ENCODE measurements around the gene LRP1.
"Not testable (repeated sequence)": the region's sequence is repeated elsewhere in the genome, so short reads cannot be mapped to it uniquely, and the experiment has no call there.

LRP1 gene

DNA sequence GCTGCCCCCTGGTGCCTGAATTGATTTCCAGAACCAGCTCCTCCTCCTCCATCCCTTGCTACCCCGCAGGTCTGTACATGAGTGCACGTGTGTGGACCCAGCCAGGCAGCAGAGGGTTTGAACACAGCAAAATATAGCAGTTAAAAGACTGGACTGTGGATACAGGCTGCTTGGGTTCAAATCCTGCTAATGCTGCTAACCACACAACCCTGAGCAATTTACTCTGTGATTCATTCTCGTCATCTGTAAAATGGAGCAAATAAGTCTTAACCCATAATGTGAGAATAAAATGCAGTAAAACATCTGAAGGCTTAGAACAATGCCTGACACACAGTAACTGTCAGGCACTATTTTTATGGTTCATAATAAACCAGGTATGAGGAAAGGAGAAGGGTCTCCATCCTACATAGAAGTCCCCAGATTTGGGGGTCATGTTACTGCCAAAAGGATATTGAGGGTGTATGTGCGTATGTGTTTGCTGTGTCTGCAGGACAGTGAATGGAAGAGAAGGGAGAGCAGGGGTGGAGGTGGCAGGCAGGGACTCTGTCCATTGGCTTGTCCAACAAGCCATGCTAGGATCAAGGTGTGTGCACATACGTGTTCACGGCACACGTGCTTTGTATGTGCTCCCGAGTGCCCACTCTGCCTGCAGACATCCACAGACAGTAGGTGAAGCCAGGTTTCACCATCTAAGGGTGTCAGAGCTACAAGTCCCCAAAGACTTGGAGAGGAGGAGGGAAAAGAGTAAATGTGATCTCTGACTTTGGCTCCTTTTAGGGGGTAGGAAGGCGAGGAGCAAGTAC is 15.6 kb upstream of the LRP1 start:
- Histone ChIP-seq H3K4me3 (peak overlapping the region; percentile 78 to 99 (median 90); a peak in 19 of 20 replicates), H3K4me2 (peak overlapping the region; percentile 93 to 100 (median 96)), H3K27ac (peak overlapping the region; percentile 98 to 100 (median 98)), H4K20me1 (peaks cover 6 to 26% (median 25%) of the 10 kb centered on the region in 11 experiments; a peak in 21 of 22 replicates), H3K9me3 (replicated peaks in 1 of 11) (no peaks in the 10 kb centered on the region), H3K36me3 (peaks cover 6 to 18% (median 12%) of the 10 kb centered on the region in 11 experiments), H3K4me1 (peaks cover 32 to 57% (median 46%) of the 10 kb centered on the region in 10 experiments), H3K27me3 (no peaks in the 10 kb centered on the region), H3K9ac (peak overlapping the region; percentile 94 to 100 (median 97))
- TF ChIP-seq Cebpa-rat (IDR thresholded peaks at IDR 0.05) = no peak

DNA sequence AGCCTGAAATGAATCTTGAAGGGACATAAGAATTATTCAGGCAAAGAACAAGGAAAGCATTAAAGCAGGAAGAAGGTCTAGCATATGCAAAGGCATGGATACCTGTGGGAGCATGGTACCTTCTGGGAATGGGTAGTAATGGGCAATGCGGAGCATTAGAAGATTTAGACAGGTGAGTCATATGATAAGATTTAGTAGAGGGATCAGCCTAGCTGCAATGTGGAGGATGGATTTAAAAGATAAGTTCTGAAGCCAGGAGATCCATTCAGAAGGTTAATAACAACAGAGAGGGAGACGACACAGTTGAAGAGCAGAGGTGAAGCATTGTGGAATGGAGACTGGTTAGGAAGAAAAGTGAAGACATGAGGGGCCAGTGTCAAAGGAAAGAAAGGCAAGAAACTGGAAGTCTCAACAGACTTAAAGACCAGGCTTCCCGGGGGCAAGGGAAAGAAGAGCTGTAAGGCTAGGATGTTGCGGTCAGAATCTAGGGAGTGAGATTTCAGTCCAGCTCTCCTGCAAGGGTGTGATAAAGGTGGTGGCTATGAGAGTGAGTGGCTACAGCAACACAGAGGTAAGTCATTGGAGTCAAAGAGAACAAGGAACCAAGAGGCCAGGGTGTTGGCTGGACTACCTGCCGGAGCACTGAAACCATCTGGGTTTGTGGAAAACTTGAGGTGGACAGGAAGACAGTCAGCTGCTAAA is 11.6 kb upstream of the LRP1 start:
- peaks cover 15 to 59% (median 40%) of the 10 kb centered on the region in 10 experiments for H3K4me1 ChIP-seq
- H3K9me3 ChIP-seq (replicated peaks in 1 of 11) = no peaks in the 10 kb centered on the region
- H3K36me3 ChIP-seq = no peaks in the 10 kb centered on the region
- peak overlapping the region in 1 of 11 experiments; percentile 7; a peak in 1 of 22 replicates for H3K4me2 ChIP-seq
- H3K27ac ChIP-seq = no peak overlapping the region
- H3K9ac ChIP-seq = no peak overlapping the region
- no peaks in the 10 kb centered on the region for H4K20me1 ChIP-seq
- no peaks in the 10 kb centered on the region for H3K27me3 ChIP-seq
- no peak for TF ChIP-seq Cebpa-rat (IDR thresholded peaks at IDR 0.05)
- H3K4me3 ChIP-seq = no peak overlapping the region

DNA sequence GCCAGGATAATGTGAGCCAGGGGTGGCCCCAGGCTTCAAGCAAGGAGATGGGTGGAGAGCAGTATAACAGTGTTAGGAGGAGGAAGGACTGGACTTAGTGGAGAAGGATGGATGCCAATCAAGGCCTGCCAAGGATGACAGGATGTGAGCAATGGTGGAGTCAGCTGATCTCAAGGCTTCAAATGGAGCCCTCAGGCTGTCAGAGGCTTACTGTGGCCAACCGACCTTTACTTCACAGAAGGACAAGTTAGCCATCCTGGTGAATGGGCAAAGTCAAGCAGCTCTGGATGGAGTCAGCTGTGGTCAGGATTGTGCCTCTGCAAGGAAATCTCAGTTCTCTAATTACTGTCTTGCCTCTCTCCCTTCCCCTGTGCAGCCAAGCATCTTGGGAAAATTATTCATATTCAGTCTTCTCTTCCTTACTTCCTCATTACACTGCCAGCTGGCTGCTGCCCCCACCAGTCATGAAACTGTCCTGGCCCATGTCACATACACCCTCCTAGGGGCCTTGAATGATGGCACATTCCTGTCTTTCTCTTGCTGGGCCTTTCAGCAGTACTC is 9.5 kb upstream of the LRP1 start:
- Histone ChIP-seq H4K20me1 (no peaks in the 10 kb centered on the region), H3K36me3 (no peaks in the 10 kb centered on the region), H3K9me3 (replicated peaks in 1 of 11) (peaks cover 0 to 3% (median 0%) of the 10 kb centered on the region in 11 experiments; a peak in 2 of 22 replicates), H3K4me2 (peak overlapping the region in 10 of 11 experiments; percentile 10 to 87 (median 62); a peak in 19 of 22 replicates), H3K4me3 (no peak overlapping the region), H3K4me1 (peaks cover 7 to 43% (median 25%) of the 10 kb centered on the region in 10 experiments; a peak in 17 of 20 replicates), H3K27ac (peak overlapping the region in 9 of 11 experiments; percentile 40 to 76 (median 64); a peak in 17 of 22 replicates), H3K27me3 (no peaks in the 10 kb centered on the region), H3K9ac (peak overlapping the region in 5 of 11 experiments; percentile 3 to 47 (median 40); a peak in 7 of 22 replicates)
- TF ChIP-seq Cebpa-rat (IDR thresholded peaks at IDR 0.05) = no peak

DNA sequence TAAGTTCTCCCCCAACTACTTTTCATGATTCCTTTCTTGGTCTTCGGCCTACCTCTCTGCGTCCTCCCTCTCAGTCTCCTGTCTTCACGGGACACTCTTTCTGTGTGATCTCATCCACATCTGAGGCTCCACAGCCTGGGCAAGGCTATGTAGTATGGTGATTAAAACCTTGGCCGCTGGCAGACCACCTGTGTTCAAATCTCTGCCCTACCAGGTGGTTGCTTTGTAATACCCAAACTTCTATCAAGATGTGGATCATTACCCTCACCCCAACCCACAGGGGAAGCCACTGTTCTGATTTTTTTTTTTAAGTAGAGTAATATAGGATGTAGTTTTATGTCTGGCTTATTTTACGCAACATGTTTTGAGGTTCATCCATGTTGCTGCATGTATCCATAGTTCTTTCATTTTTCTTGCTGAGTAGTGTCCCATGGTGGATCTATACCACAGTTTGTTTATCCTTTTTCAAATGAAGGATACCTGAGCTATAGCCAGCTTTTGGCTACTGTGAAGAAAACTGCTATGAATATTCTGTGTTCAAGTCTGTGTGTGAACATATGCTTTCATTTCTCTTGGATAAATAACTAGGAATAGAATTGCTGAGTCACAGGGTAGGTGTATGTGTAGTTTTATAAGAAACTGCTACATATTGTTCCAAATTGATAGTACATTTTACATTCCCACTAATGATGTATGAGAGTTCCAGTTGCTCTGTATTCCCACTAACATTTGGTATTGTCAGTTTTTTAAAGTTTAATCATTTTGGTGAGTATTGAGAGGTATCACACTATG is 8.8 kb upstream of the LRP1 start:
- no peak for TF ChIP-seq Cebpa-rat (IDR thresholded peaks at IDR 0.05)
- H3K27me3 ChIP-seq = peaks cover 0 to under 1% (median 0%) of the 10 kb centered on the region in 11 experiments; a peak in 3 of 22 replicates
- no peaks in the 10 kb centered on the region for H3K36me3 ChIP-seq
- peak overlapping the region in 4 of 11 experiments; percentile 36 to 47 (median 41); a peak in 7 of 22 replicates for H3K9ac ChIP-seq
- peak overlapping the region in 10 of 11 experiments; percentile 10 to 87 (median 62); a peak in 20 of 22 replicates for H3K4me2 ChIP-seq
- peaks cover 7 to 37% (median 21%) of the 10 kb centered on the region in 10 experiments; a peak in 17 of 20 replicates for H3K4me1 ChIP-seq
- peak overlapping the region in 9 of 11 experiments; percentile 40 to 76 (median 64); a peak in 17 of 22 replicates for H3K27ac ChIP-seq
- H3K4me3 ChIP-seq = no peak overlapping the region
- H3K9me3 ChIP-seq (replicated peaks in 1 of 11) = peaks cover 0 to 6% (median 0%) of the 10 kb centered on the region in 11 experiments; a peak in 2 of 22 replicates
- H4K20me1 ChIP-seq = no peaks in the 10 kb centered on the region

DNA sequence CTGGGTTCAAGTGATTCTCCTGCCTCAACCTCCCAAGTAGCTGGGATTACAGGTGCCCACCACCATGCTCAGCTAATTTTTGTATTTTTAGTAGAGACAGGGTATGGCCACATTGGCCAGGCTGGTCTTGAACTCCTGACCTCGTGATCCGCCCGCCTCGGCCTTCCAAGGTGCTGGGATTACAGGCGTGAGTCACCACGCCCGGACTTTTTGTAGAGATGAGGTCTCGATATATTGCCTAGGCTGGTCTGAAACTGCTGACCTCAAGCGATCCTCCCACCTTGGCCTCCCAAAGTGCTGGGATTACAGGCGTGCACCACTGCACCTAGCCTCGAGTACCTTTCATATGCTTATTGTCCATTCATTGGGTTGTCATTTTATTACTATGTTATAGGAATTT is 7.6 kb upstream of the LRP1 start:
- H3K4me3 ChIP-seq; H4K20me1 ChIP-seq; H3K9me3 ChIP-seq (replicated peaks in 1 of 11); H3K27ac ChIP-seq; H3K36me3 ChIP-seq; H3K4me2 ChIP-seq; H3K9ac ChIP-seq: not testable (repeated sequence)
- Histone ChIP-seq H3K27me3 (peaks cover 0 to 12% (median 9%) of the 10 kb centered on the region in 11 experiments; a peak in 9 of 22 replicates), H3K4me1 (peaks cover 7 to 37% (median 21%) of the 10 kb centered on the region in 10 experiments; a peak in 17 of 20 replicates)

DNA sequence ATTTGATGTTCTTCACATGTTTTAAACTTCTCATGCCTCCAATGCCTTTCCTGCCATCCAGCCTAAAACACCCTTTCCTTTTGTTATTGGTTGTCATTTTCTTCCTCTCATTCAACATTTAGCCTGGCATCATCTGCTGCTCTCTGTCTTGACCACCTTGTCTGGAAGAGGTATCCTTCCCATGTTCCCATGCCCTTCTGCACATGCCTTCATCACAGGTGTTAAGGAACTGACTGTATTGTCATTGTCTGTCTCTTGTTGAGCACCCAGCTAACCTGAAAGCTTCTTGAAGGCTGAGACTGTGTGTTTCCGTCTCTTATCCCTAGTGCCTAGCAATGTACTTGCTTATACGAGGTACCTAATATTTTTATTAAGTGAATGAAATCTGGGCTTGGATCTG is 4.5 kb upstream of the LRP1 start:
- no peaks in the 10 kb centered on the region for H4K20me1 ChIP-seq
- peaks cover 3 to 36% (median 26%) of the 10 kb centered on the region in 11 experiments; a peak in 18 of 22 replicates for H3K27me3 ChIP-seq
- no peak overlapping the region for H3K9ac ChIP-seq
- TF ChIP-seq Cebpa-rat (IDR thresholded peaks at IDR 0.05) = no peak
- no peak overlapping the region for H3K4me3 ChIP-seq
- H3K27ac ChIP-seq = no peak overlapping the region
- peaks cover 0 to 6% (median 0%) of the 10 kb centered on the region in 11 experiments; a peak in 2 of 22 replicates for H3K9me3 ChIP-seq (replicated peaks in 1 of 11)
- no peak overlapping the region for H3K4me2 ChIP-seq
- peaks cover 19 to 27% (median 23%) of the 10 kb centered on the region in 10 experiments for H3K4me1 ChIP-seq
- H3K36me3 ChIP-seq = no peaks in the 10 kb centered on the region

DNA sequence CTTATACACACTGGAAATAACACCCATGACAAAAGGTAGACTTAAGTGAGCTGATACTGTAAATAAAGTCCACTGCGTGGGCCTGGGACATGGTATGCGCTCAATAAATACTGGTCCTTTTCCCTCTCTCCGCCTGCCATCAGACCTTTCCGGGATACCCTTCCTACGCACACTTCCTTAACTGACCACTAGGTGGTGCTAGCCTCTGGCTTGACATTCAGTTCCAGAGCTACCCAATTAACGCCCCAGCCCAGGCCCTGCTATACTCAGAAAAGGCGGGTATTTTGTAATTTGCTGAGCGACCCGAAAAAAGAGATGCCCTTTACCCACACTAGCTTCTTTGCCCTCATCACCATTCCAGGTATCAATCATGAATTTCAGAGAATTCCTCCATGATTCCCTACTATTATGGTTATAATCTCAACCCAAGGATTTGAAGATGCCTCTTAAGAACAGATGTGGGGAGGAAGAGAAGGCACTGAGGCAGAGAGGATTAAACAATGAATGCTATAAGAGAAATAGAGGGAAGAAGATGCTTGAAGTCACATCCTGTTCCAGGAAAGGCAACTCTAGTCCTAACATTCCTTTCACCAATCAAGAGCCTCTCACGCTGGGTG is 3.9 kb upstream of the LRP1 start:
- TF ChIP-seq Cebpa-rat (IDR thresholded peaks at IDR 0.05) = no peak

More for the DNA sequence above, 3.9 kb upstream of the LRP1 start:
- Histone ChIP-seq H3K9me3 (replicated peaks in 1 of 11) (peaks cover 0 to 6% (median 0%) of the 10 kb centered on the region in 11 experiments; a peak in 2 of 22 replicates), H3K4me2 (no peak overlapping the region), H3K27ac (no peak overlapping the region), H4K20me1 (no peaks in the 10 kb centered on the region), H3K4me3 (no peak overlapping the region), H3K36me3 (no peaks in the 10 kb centered on the region), H3K9ac (no peak overlapping the region), H3K27me3 (peaks cover 3 to 36% (median 26%) of the 10 kb centered on the region in 11 experiments; a peak in 18 of 22 replicates), H3K4me1 (peaks cover 15 to 24% (median 20%) of the 10 kb centered on the region in 10 experiments)

Measured in BLaER1 treated with 17β-estradiol and CSF1 and Interleukin-3, amounts not matched to agents 10 nM and 100 nM (cell line).